Epithelial cell of proximal tubule (primary cell): ENCODE measurements around the gene PTER. TPM values are rescaled to one million over a fixed set of nuclear protein-coding genes. Genes with fewer than 3 reads are reported as not detected.

Experiments
- DNase-seq: peaks from one replicate; pipeline ENCODE4 v3.0.0-alpha.2; 2011; ENCODE audit warnings: low read depth
- H3K4me3 ChIP-seq: 2 replicates; pipeline ENCODE4 v1.5.1; 2011; ENCODE audit warnings: low read depth, mild to moderate bottlenecking, low read length
- CTCF ChIP-seq: conservative IDR thresholded peaks from 2 replicates; pipeline ENCODE4 v1.5.1; 2012; ENCODE audit warnings: low read depth, mild to moderate bottlenecking, low read length
- total RNA-seq: library from RNA; depleted of rRNA; stranded (reverse); fragments of >200 nt; gene quantifications from 2 replicates; pipeline ENCODE4 v1.2.3, GENCODE V29; 2015

Gene PTER
- total RNA-seq, 1 donor from 2014 or later: 15.3 TPM

GRCh38 chr10:16518822-16519221, 82.0 kb downstream of the PTER start:
- no peak for DNase-seq
- peak; percentile 40 for TF ChIP-seq CTCF
- H3K4me3 ChIP-seq: no peak overlapping the region

- no peak overlapping the region for H3K4me3 ChIP-seq
- TF ChIP-seq CTCF: no peak
- no peak for DNase-seq
These were observed 82.6 kb downstream of the PTER start for GRCh38 chr10:16519250-16519907.

- no peak for TF ChIP-seq CTCF
- H3K4me3 ChIP-seq: peak overlapping the region; percentile 44
- DNase-seq: no peak
These were observed 83.4 kb downstream of the PTER start for GRCh38 chr10:16519908-16520861.

GRCh38 chr10:16520900-16521299, 84.1 kb downstream of the PTER start:
- no peak for DNase-seq
- H3K4me3 ChIP-seq: peak overlapping the region; percentile 44
- TF ChIP-seq CTCF: peak; percentile 28

- peak within 1 kb of the TSS; percentile 44 for H3K4me3 ChIP-seq
- TF ChIP-seq CTCF: no peak
- DNase-seq: no peak
These were observed 84.7 kb downstream of the PTER start, which contains the start of gene C1QL3 for GRCh38 chr10:16521311-16522016. Gene C1QL3 (minus strand): TSS chr10:16521879. CDS start chr10:16521065, 814 bp downstream.

- no peak for DNase-seq
- no peak overlapping the region for H3K4me3 ChIP-seq
- TF ChIP-seq CTCF: no peak
These were observed 90.6 kb downstream of the PTER start for GRCh38 chr10:16527452-16527851.
